K562 (cell line): ENCODE data around the gene CNP. TPM values are rescaled to one million over a fixed set of nuclear protein-coding genes. Genes with fewer than 3 reads are reported as not detected.

Source experiments
- CBX3 ChIP-seq, 2 experiments: IDR thresholded peaks; 1 replicate in 1 of 2; 2 replicates in 1 of 2; pipeline ENCODE4 v1.6.1; 2012; ENCODE audit warnings: inconsistent platforms in 2 of 2, low read length in 2 of 2, borderline replicate concordance in 1 of 2, control low read depth in 1 of 2
- ETV1 ChIP-seq: fragments of 450-650 bp; conservative IDR thresholded peaks from 2 replicates; pipeline ENCODE4 v1.6.1; 2016; ENCODE audit warnings: missing genetic modification characterization, control low read depth, low read depth, missing compliant biosample characterization
- LARP7 ChIP-seq: fragments of 450-650 bp; IDR thresholded peaks from 2 replicates; pipeline ENCODE4 v1.6.1; 2016
- NFYB ChIP-seq: IDR thresholded peaks from 2 replicates; pipeline ENCODE4 v1.6.1; 2011; ENCODE audit warnings: mild to moderate bottlenecking, moderate library complexity; ENCODE audit not compliant: insufficient read length; ENCODE audit errors: extremely low read depth
- TFAP4 ChIP-seq: sonication (generic); formaldehyde crosslinking; IDR thresholded peaks from 2 replicates; pipeline ENCODE4 v1.8.0; 2022; ENCODE audit warnings: missing genetic modification reagents, mild to moderate bottlenecking, moderate library complexity, borderline replicate concordance
- ZNF3 ChIP-seq: fragments of 250-450 bp; sonication (Bioruptor Pico); IDR thresholded peaks from 2 replicates; pipeline ENCODE4 v1.5.0; 2021; ENCODE audit warnings: mild to moderate bottlenecking, moderate library complexity
- ZNF586 ChIP-seq: fragments of 450-650 bp; formaldehyde crosslinking; conservative IDR thresholded peaks from 2 replicates; pipeline ENCODE4 v1.4.0; 2020; ENCODE audit warnings: mild to moderate bottlenecking, moderate library complexity
- ZNF830 ChIP-seq: fragments of 250-450 bp; sonication (Bioruptor Pico); IDR thresholded peaks from 2 replicates; pipeline ENCODE4 v1.5.0; 2021; ENCODE audit warnings: mild to moderate bottlenecking
- polyA plus RNA-seq, 8 experiments: library from polyadenylated mRNA; depleted of rRNA in 4 of 8; stranded (reverse) in 5 of 8; unstranded in 3 of 8; fragments of >200 nt; fragmentation: Nextera tagmentation in 2 of 8; fragmentation: Illumina TruSeq in 1 of 8; extraction: Ambion mirVana in 2 of 8; extraction: Trizol in 1 of 8; gene quantifications; 2 replicates each; pipeline versions ENCODE4 v1.2.1 to v1.2.3, GENCODE V29; 2011 to 2014; ENCODE audit warnings: inconsistent platforms in 1 of 8, missing spikeins in 1 of 8
- total RNA-seq, 7 experiments: library from RNA; depleted of rRNA in 6 of 7; stranded (reverse); fragments of >200 nt in 6 of 7; fragmentation: Illumina TruSeq in 2 of 7; extraction: Trizol in 2 of 7; gene quantifications; 2 replicates each; pipeline versions ENCODE4 v1.2.1 to v1.2.3, GENCODE V29; 2011 to 2021; ENCODE audit warnings: low replicate concordance in 1 of 7
- TF ChIP-seq, protein P1 (sequence below): sonication (generic); IDR thresholded peaks from 2 replicates; pipeline ENCODE4 v1.6.1; 2016
- TF ChIP-seq, protein P2 (sequence below): fragments of 250-450 bp; sonication (Bioruptor Pico); IDR thresholded peaks from 2 replicates; pipeline ENCODE4 v1.8.0; 2022; ENCODE audit warnings: inconsistent platforms, mild to moderate bottlenecking, moderate library complexity, borderline replicate concordance
- TF ChIP-seq, protein P3 (sequence below): fragments of 150-350 bp; IDR thresholded peaks from 2 replicates; pipeline ENCODE4 v1.6.1; 2014; ENCODE audit warnings: low read depth, mild to moderate bottlenecking, low read length, borderline replicate concordance

Gene CNP
- total and polyA plus RNA-seq, 9 of the 15 experiments (the other 6 are each of a cell fraction or from before 2014, with no cell fraction given), result 1.7 to 52.0 (median 29.1) TPM

GRCh38 chr17:41930009-41930832 is 36.4 kb upstream of the CNP start, which contains the start of gene ODAD4 (continued):
- TF ChIP-seq NFYB (no peak), TFAP4 (CRISPR knock-in tag) (peak; percentile 87), ETV1 (tag) (peak; percentile 59), ZNF830 (CRISPR knock-in tag) (peak; percentile 77; the same call in 1 of the 2 replicates), LARP7 (no peak), CBX3 (IDR thresholded peaks at IDR 0.05; ENCODE audit: borderline replicate concordance in 1 of 2, low read length in 2 of 2) (peak in 1 of 2 experiments; percentile 91; a peak in 1 of 3 replicates), ZNF3 (peak; percentile 86), ZNF586 (CRISPR knock-in tag) (no peak)
- TF ChIP-seq, protein P1, sequence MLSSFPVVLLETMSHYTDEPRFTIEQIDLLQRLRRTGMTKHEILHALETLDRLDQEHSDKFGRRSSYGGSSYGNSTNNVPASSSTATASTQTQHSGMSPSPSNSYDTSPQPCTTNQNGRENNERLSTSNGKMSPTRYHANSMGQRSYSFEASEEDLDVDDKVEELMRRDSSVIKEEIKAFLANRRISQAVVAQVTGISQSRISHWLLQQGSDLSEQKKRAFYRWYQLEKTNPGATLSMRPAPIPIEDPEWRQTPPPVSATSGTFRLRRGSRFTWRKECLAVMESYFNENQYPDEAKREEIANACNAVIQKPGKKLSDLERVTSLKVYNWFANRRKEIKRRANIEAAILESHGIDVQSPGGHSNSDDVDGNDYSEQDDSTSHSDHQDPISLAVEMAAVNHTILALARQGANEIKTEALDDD, result peak; percentile 84
- TF ChIP-seq, protein P2, sequence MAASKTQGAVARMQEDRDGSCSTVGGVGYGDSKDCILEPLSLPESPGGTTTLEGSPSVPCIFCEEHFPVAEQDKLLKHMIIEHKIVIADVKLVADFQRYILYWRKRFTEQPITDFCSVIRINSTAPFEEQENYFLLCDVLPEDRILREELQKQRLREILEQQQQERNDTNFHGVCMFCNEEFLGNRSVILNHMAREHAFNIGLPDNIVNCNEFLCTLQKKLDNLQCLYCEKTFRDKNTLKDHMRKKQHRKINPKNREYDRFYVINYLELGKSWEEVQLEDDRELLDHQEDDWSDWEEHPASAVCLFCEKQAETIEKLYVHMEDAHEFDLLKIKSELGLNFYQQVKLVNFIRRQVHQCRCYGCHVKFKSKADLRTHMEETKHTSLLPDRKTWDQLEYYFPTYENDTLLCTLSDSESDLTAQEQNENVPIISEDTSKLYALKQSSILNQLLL (CRISPR knock-in tag), result no peak
- TF ChIP-seq, protein P3, sequence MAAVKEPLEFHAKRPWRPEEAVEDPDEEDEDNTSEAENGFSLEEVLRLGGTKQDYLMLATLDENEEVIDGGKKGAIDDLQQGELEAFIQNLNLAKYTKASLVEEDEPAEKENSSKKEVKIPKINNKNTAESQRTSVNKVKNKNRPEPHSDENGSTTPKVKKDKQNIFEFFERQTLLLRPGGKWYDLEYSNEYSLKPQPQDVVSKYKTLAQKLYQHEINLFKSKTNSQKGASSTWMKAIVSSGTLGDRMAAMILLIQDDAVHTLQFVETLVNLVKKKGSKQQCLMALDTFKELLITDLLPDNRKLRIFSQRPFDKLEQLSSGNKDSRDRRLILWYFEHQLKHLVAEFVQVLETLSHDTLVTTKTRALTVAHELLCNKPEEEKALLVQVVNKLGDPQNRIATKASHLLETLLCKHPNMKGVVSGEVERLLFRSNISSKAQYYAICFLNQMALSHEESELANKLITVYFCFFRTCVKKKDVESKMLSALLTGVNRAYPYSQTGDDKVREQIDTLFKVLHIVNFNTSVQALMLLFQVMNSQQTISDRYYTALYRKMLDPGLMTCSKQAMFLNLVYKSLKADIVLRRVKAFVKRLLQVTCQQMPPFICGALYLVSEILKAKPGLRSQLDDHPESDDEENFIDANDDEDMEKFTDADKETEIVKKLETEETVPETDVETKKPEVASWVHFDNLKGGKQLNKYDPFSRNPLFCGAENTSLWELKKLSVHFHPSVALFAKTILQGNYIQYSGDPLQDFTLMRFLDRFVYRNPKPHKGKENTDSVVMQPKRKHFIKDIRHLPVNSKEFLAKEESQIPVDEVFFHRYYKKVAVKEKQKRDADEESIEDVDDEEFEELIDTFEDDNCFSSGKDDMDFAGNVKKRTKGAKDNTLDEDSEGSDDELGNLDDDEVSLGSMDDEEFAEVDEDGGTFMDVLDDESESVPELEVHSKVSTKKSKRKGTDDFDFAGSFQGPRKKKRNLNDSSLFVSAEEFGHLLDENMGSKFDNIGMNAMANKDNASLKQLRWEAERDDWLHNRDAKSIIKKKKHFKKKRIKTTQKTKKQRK, result no peak
